NK-92 treated with Interleukin-12 subunit alpha and Interleukin-12 subunit beta, amount 100 ng/mL, for 24 hours (cell line): ENCODE data around the gene ZNF543.
"Not testable (repeated sequence)": the region's sequence is repeated elsewhere in the genome, so short reads cannot be mapped to it uniquely, and the experiment has no call there.

Experiments used
- DNase-seq: peaks from one replicate; lab custom pipeline; 2025; lab: John Stamatoyannopoulos, UW

The ZNF543 gene

DNA sequence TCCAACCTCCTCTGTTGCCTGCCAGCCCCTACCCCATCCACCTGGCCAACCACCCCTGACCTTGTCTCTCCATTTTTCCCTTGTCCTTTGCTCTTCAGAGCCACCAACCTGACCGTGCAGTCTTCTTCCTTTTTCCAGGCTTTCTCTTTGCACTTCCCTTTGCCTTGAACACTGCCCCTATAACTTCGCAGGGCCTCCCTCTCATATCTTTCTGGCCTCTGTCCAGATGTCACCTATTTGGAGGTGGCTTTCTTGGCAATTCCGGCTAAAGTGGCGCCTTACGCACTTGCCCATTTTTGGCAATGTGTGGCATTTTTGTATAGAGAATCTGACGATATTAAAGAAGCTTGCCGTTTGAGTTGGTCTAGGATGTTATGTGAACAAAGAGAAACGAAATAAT, 844 bp downstream of the ZNF543 start:
- no peak for DNase-seq

DNA sequence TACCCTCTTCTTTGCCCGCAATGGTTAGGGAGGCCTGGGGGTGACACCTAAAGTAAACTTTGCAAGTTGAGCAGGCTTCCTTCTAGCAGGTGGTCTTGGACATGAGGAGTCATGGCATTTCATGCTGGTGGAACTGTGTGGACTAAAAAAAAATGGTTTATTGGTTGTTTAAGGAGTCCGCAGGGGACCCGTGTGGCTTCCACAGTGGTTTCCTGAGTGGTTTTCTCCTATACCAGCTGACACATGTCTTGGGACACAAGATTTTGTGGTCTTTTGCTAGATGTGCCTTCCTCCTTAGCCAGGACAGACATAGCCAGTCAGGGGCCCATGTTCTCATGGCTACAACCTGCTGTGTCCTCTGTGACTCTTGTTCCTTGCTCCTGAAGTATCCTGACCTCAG, 1.5 kb downstream of the ZNF543 start:
- DNase-seq: no peak

DNA sequence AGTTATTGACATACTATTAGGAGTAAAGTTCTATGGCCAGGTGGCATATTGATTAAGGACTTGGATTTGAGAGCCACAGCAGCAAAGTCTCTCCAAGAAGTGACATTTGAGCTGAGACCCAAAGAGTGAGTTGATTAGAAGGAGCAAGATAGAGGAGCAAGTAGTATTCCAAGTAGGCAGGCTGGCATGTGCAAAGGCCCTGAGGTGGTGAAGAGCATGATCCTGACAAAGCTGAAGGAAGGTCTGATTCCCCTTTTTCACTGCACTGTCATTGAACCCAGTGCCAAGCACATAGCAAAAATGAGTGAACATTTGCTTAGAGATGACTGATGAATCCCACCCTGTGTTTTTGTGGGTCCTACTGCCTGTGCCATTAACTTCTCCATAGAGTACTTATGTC, 4.7 kb downstream of the ZNF543 start:
- DNase-seq: no peak

DNA sequence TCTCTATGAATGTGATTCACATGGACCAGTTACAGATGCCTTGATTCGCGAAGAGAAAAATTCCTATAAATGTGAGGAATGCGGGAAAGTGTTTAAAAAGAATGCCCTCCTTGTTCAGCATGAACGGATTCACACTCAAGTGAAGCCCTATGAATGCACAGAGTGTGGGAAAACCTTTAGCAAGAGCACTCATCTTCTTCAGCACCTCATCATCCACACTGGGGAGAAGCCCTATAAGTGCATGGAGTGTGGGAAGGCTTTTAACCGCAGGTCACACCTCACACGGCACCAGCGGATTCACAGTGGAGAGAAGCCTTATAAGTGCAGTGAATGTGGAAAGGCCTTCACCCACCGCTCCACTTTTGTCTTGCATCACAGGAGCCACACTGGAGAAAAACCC, 7.7 kb downstream of the ZNF543 start:
- DNase-seq: no peak

DNA sequence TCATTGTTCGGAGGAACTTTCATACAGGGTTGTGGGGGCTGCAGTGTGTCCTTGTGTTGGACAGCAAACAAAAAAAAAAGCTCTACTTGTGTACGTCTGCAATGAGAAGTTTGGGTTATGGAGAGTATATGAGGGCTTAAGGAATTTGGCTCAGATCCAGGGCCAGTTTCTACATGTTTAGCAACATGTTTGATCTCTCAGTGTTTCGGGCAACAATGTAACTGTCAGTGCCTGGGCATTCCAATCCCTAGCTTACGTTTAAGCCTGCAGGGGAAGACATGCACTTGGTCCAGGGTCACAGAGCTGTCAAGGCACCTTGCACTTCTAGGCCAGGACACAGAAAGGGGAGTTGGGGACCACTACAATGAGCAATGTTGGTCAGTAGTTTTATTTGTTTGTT, 13.9 kb downstream of the ZNF543 start:
- DNase-seq: no peak

DNA sequence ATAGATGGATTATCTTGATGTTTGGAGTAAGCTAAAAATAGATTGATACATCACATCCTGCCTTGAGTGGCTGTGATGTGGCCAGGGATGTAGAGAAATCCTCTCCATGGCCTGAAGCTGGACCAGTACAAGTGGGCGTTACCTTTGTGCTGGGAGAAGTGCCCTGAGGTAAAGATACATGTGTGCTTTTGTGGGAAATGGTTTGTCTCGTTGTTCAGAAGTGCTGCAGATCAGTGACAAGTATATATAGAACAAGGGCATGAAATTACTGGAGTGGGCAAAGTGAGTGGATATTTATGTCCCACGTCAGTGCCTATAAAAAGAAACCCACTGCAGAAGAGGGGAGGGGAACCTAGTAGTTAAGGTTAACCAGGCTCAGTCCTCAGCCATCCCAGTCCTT, 18.6 kb downstream of the ZNF543 start:
- DNase-seq: no peak

DNA sequence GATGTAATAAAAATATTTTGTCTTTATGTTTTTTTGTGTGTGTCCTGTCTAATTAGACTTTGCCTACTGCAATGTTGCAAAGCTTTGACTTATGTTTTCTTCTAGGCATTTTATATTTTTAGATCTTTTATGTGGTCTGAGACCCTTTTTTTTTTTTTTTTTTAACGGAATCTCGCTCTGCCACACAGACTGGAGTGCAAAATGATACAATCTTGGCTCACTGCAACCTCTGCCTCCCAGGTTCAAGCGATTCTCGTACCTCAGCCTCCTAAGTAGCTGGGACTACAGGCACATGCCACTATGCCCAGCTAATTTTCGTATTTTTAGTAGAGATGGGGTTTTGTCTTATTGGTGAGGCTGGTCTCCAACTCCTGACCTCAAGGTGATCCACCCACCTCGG, 22.3 kb downstream of the ZNF543 start:
- no peak for DNase-seq

DNA sequence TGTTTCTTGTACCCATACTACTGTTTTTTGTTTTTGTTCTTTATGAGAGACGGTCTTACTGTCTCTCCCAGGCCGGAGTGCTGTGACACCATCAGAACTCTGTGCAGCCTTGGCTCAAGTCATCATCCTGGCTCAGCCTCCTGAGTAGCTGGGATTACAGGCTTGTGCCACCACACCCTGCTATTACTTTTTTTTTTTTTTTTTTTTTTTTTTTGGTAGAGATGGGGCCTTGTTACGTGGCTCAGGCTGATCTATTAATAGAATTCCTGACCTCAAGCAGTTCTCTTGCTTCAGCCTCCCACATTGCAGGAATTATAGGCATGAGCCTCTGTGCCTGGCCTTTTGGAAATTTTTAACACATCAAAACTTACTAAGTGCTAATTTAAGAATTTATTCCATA, 27.9 kb downstream of the ZNF543 start:
- no peak for DNase-seq

DNA sequence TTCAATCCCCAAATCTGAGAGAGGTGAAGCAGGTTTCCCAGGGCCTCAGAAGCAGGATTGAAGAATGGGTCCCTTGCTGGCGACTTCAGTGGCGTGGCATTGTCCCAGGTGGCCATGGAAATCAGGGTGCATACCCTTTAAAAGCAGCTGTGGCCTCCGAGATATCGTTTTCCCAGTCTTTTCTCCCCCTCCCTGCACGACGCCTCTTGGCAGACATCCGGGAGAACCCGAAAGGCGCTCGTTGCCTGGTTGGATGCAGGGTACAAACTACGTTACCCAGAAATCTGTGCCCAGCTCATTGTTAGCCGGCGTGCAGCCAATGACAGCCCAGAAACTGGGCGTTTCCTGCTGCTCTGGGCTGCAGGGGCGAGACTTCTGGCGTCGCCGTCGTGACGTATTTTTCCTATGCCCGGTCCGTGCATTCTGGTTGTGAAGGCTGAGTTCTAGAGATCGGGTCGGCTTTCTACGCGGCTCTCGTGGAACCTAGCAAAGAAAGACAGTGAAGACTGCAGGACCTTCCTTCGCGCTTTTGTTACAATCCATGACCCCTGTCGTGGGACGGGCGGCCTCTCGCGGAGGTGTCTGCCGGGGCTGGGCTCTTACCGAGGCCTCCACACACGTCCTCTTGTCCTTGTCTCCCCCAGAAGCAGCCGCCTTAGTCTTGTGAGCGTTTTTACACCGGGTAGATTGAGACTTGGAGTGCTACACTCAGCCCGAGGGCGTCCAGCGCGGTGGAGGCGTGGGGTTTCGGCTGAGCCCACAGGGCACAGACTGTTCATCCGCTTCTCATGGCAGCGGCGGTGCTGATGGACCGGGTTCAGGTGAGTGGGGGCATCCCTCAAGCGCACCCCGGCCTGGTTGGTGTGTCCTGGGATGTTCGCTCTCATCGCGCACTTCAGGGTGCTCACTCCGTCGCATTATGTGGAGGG, 30.9 kb downstream of the ZNF543 start, which contains the start of gene ZNF304:
ZNF304 (plus strand) TSS at position 395 of the 929 bp plus-strand sequence; CDS start at position 789, 394 bp downstream.
- peak; percentile 66 for DNase-seq

DNA sequence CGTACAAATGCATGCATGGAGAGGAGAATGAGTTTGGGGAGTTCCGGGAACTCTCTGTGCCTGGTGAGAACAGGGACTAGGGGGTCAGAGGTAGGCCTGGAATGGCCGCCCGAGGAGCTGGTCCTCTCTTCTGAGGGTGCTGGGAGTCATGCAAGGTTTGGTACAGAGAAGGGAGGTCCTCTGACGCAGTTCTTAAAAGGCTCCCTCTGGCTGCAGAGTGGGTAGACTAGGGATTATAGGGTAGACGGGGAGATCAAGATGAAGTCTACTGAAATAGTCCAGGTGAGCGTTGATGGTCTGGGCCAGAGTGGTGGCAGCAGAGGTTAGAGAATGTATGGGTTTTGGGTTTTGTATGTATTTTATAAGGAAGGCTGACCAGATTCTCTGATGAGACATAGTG, 31.6 kb downstream of the ZNF543 start:
- no peak for DNase-seq

DNA sequence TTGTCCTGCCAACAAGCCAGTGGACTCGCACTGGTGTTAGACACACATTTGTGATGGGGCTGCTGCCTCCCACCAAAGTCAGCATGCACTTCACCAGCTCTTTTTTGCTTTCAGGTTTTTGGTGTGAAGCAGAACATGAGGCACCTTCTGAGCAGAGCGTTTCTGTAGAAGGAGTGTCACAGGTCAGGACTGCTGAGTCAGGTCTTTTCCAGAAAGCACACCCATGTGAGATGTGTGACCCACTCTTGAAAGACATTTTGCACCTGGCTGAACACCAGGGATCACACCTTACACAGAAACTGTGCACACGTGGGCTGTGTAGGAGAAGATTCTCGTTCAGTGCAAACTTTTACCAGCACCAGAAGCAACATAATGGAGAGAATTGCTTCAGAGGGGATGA, 35.6 kb downstream of the ZNF543 start:
- no peak for DNase-seq

DNA sequence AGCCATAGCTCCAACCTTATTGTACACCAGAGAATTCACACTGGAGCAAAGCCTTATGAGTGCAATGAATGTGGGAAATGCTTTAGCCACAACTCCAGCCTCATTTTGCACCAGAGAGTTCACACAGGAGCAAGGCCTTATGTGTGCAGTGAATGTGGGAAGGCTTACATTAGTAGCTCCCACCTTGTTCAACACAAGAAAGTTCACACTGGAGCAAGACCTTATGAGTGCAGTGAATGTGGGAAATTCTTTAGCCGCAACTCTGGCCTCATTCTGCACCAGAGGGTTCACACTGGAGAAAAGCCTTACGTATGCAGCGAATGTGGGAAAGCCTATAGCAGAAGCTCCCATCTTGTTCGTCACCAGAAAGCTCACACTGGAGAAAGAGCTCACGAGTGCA, 37.1 kb downstream of the ZNF543 start:
- no peak for DNase-seq

DNA sequence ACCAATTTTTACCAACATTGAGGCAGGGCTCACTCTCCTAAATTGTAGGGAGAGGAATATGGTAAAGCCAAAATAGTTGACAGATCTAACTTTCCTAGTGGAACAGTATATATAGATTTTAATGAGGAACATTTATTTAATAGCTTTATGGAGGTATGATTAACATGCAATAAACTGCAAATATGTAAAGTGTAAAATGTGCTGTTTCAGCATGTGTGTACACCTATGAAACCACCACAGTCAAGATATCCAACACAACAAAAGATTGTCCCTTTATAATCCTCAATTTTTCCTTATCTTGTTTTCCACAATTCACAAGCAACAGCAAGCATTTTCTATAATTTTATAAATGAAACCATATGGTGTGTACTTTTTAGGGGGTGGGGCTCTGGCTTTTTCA, 39.0 kb downstream of the ZNF543 start:
- DNase-seq: no peak

DNA sequence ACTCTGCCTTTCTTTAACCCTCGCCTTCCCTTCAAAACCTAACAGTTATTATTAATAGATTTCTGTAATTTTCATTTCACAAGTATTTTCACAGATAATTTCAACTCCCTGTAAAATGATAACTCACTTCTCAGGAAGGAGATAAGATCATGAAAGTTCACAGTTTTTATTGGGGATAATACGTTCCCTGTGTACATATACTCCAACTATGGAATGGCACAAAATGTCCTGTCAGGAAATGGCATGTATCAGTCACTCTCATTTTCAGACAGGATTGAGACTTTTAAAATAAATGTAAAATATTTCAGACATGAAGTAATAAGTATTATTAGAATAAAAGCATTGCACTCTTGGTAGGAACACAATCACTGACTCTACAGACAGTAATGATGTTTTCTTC, 42.1 kb downstream of the ZNF543 start:
- no peak for DNase-seq

DNA sequence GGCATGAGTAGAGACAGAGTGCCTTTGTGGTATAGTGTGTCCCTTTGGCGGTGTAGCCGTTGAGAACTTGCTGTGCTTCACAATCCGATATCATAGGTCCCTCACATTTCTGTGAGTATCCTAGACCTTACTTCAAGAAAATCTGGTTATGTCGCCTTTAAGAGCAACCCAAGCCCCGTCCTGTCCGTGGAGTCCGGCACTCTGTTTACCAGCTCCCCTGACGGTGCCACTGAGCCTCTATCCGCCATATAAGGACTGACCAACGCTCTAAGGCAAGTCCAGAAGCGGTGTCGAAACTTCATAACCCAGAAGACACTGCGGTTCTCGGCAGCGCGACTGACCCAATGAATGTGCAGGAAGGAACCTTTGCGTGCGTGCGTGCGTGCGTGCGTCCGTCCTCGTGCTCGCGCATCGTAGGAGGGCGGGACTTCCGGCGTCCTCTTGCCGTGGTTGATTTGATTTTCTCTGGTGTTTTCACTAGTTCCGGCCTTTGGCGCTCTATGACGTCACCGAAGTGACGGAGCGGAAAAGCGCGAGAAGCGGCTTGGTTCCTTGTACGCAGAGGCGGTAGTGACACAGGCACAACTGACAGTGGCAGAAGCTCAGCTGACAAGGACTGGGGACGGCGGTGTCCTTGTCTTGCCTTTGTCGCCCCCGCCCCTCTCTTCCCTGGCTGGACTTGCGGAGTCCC, 42.9 kb downstream of the ZNF543 start, which contains the start of the genes TRAPPC2B and ZNF547:
TRAPPC2B (plus strand) TSS at position 555 of the 691 bp plus-strand sequence. CDS start 1,283 bp downstream, outside the sequence.
ZNF547 (plus strand) TSS at position 555 of the 691 bp plus-strand sequence. CDS start 5,005 bp downstream, outside the sequence.
- peak; percentile 95 for DNase-seq

DNA sequence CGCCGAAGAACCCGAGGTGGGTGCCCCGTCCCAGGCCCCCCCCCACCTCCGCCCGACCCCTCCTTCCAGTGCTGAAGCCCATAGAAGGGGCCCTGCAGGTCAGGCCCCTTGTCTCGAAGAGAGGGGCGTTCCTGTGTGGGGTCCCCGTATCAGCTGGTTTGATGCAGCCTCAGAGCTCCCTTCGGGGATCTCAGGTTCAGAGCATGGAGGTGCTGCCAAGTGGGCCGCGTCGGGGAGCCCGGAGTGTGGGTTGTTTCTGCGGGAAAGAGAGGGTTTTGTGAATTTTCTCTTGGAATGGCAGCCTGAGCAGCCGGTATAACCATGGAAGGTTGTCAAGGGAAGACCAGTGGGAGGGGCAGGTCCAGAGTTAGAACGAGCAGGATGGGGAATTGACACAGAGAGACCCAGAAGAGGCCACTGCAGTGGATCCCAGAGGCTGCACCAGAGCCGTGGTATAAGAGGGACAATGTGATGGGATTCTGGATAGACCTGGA, 43.5 kb downstream of the ZNF543 start:
- DNase-seq: no peak

DNA sequence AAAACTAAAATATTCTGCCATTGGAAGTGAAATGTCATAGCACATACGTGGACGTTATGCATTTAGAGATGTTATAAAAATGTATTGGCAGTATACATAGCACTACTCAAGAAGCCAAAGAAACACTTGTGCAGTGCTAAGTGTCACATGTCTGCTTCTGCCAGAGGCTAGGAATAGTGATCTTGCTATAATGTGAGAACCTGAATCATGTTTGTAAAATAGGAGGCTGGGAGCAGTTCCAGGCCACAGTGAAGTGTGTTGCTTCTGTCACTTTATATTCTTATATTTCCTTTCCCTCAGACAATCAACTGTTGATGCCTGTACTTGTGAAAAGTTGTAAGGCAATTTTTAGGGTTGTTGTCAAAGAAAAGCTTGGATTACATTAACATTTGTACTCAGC, 46.5 kb downstream of the ZNF543 start:
- no peak for DNase-seq

DNA sequence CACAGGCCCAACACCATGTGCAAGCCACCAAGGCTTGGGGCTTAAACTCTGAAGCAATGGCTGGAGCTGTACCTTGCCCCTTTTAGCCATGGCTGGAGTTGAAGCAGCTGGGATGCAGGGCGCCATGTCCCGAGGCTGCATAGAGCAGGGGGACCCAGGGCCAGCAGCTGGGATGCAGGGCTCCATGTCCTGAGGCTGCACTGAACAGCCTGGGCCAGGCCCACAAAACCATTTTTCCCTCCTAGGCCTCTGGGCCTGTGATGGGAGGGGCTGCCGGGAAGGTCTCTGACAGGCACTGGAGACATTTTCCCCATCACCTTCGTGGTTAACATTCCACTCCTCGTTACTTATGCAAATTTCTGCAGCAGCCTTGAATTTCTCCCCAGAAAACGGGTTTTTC, 53.9 kb downstream of the ZNF543 start:
- no peak for DNase-seq

DNA sequence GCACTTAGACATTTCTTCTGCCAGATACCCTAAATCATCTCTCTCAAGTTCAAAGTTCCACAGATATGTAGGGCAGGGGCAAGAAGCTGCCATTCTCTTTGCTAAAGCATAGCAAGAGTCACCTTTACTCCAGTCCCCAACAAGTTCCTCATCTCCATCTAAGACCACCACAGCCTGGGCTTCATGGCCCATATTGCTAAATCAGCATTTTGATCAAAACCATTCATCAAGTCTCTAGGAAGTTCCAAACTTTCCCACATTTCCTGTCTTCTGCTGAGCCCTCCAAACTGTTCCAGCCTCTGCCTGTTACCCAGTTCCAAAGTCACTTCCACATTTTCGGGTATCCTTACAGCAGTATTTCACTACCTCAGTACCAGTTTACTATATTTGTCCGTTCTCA, 54.4 kb downstream of the ZNF543 start:
- not testable (repeated sequence) for DNase-seq

DNA sequence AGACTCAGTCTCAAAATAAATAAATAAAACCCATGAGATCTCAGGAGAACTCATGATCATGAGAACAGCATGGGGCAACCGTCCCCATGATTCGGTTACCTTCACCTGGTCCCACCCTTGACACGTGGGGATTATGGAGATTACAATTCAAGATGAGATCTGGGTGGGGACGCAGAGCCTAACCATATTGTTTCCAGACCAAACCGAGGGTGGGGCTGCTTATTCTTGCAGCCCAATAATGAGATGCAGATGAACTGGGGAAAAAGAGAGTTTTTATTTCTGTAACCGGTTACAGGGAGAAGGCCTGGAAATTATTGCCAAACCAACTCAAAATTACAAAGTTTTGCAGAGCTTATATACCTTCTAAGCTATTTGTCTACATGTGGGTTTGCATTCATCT, 55.9 kb downstream of the ZNF543 start:
- DNase-seq: no peak

DNA sequence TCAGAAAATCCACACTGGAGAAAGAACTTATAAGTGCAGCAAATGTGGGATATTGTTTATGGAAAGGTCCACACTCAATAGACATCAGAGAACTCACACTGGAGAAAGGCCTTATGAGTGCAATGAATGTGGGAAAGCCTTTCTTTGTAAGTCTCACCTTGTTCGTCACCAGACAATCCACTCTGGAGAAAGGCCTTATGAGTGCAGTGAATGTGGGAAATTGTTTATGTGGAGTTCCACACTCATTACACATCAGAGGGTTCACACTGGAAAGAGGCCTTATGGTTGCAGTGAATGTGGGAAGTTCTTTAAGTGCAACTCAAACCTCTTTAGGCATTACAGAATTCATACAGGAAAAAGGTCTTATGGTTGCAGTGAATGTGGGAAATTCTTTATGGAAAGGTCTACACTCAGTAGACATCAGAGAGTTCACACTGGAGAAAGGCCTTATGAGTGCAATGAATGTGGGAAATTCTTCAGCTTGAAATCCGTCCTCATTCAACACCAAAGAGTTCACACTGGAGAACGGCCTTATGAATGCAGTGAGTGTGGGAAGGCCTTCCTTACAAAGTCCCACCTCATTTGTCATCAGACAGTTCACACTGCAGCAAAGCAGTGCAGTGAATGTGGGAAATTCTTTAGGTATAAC, 57.4 kb downstream of the ZNF543 start:
- DNase-seq: no peak
